Natural killer cell (primary cell): Measurements from ENCODE around the gene GABRB3. TPM values are rescaled to one million over a fixed set of nuclear protein-coding genes. Genes with fewer than 3 reads are reported as not detected.

ENCODE experiments used
- ATAC-seq, 3 donors: fragments of 150-1000 bp in 2 of 3; fragments of 200-7000 bp in 1 of 3; cut with Tn5 transposase; 1 replicate in 1 of 3; 2 replicates in 2 of 3; pipeline ENCODE4 v1.10.0; 2021; ENCODE audit warnings: mild to moderate bottlenecking in 2 of 3, moderate library complexity in 2 of 3
- DNase-seq, 2 donors: peaks; one replicate each; pipeline versions ENCODE4 v3.0.0 to v3.0.0-alpha.2; 2013 to 2021; ENCODE audit warnings: mixed read lengths in 1 of 2
- H3K27ac ChIP-seq: one replicate; pipeline ENCODE4 v1.5.1; 2013; ENCODE audit warnings: mild to moderate bottlenecking, low read length
- H3K27me3 ChIP-seq: one replicate; pipeline ENCODE4 v1.6.1; 2013; ENCODE audit warnings: low read length; ENCODE audit not compliant: control insufficient read depth, insufficient read depth
- H3K36me3 ChIP-seq: one replicate; pipeline ENCODE4 v1.6.1; 2013; ENCODE audit warnings: low read length; ENCODE audit not compliant: control insufficient read depth, insufficient read depth
- H3K4me1 ChIP-seq: one replicate; pipeline ENCODE4 v1.6.1; 2013; ENCODE audit warnings: low read length; ENCODE audit not compliant: control insufficient read depth, insufficient read depth
- H3K4me3 ChIP-seq: one replicate; pipeline ENCODE4 v1.5.1; 2013; ENCODE audit warnings: low read length
- H3K9me3 ChIP-seq: one replicate; pipeline ENCODE4 v1.6.1; 2013; ENCODE audit warnings: low read length; ENCODE audit not compliant: control insufficient read depth, insufficient read depth
- H3K27ac Mint-ChIP-seq, 2 donors: one replicate each; pipeline ENCODE4 v1.8.0; 2022; ENCODE audit warnings: mild to moderate bottlenecking in 2 of 2, mixed read lengths in 2 of 2, moderate library complexity in 1 of 2
- H3K27me3 Mint-ChIP-seq, 2 donors: one replicate each; pipeline ENCODE4 v1.8.0; 2022; ENCODE audit warnings: low read depth in 2 of 2, mixed read lengths in 2 of 2
- H3K36me3 Mint-ChIP-seq: one replicate; pipeline ENCODE4 v1.8.0; 2022; ENCODE audit warnings: mixed read lengths
- H3K4me1 Mint-ChIP-seq, 2 donors: one replicate each; pipeline ENCODE4 v1.8.0; 2022; ENCODE audit warnings: mixed read lengths in 2 of 2
- H3K4me3 Mint-ChIP-seq: one replicate; pipeline ENCODE4 v1.8.0; 2022; ENCODE audit warnings: mild to moderate bottlenecking, moderate library complexity, mixed read lengths
- H3K9me3 Mint-ChIP-seq, 2 donors: one replicate each; pipeline ENCODE4 v1.8.0; 2022; ENCODE audit warnings: mixed read lengths in 2 of 2
- CTCF ChIP-seq: fragments of 200-600 bp; IDR thresholded peaks from one replicate; pipeline ENCODE4 v1.8.0; 2022; ENCODE audit warnings: antibody characterized with exemption
- WGBS: methylation state at CpG from one replicate; pipeline ENCODE4 v1.1.7; 2013; ENCODE audit warnings: missing lambda C conversion rate; ENCODE audit not compliant: insufficient coverage; 5-methylcytosine and 5-hydroxymethylcytosine counted together
- intact Hi-C: fragments of 100-400 bp; cut with micrococcal nuclease; formaldehyde crosslinking; loops from one replicate; pipeline ENCODE4 v1.14.2; 2022
- total RNA-seq, 4 donors: library from RNA; stranded (reverse); fragments of 120-200 nt in 1 of 4; gene quantifications; one replicate each; pipeline versions ENCODE4 v1.2.3 to v1.2.4, GENCODE V29; 2013 to 2022

The GABRB3 gene
- total RNA-seq, 3 donors from 2014 or later (not counting 1 experiment from before 2014, with no cell fraction given): not detected

GRCh38 chr15:26702381-26702780 is 70.5 kb downstream of the GABRB3 start:
- no peaks in the 10 kb centered on the region for H3K4me1 Mint-ChIP-seq
- no peak for TF ChIP-seq CTCF
- WGBS: 91% methylated on average over 1 of the region's 1 CpG

GRCh38 chr15:26698555-26698954 is 74.3 kb downstream of the GABRB3 start:
- Mint-ChIP-seq H3K27me3 (no peaks in the 10 kb centered on the region), H3K4me1 (no peaks in the 10 kb centered on the region), H3K27ac (no peak overlapping the region), H3K9me3 (peaks cover 15 to 18% of the 10 kb centered on the region in 2 donors), H3K4me3 (no peak overlapping the region), H3K36me3 (peaks cover 6% of the 10 kb centered on the region)
- WGBS: 40% methylated on average over 4 of the region's 5 CpGs
- Histone ChIP-seq H3K27me3 (no peaks in the 10 kb centered on the region), H3K27ac (no peak overlapping the region), H3K4me3 (no peak overlapping the region), H3K4me1 (no peaks in the 10 kb centered on the region), H3K9me3 (no peaks in the 10 kb centered on the region), H3K36me3 (no peaks in the 10 kb centered on the region)
- intact Hi-C loops: no loop called here
- ATAC-seq (no peak), DNase-seq (no peak)
- TF ChIP-seq CTCF: no peak

More at GRCh38 chr15:26702381-26702780, 70.5 kb downstream of the GABRB3 start:
- no peak overlapping the region for H3K4me3 Mint-ChIP-seq
- no peaks in the 10 kb centered on the region for H3K36me3 Mint-ChIP-seq
- Histone ChIP-seq H3K27me3 (no peaks in the 10 kb centered on the region), H3K36me3 (no peaks in the 10 kb centered on the region), H3K4me1 (no peaks in the 10 kb centered on the region), H3K9me3 (peaks cover 6% of the 10 kb centered on the region), H3K27ac (no peak overlapping the region), H3K4me3 (no peak overlapping the region)
- H3K9me3 Mint-ChIP-seq: peaks cover 17 to 21% of the 10 kb centered on the region in 2 donors
- H3K27me3 Mint-ChIP-seq: no peaks in the 10 kb centered on the region
- H3K27ac Mint-ChIP-seq: no peak overlapping the region
- intact Hi-C loops: no loop called here
- DNase-seq (no peak), ATAC-seq (no peak)

GRCh38 chr15:26697913-26698312 is 75.0 kb downstream of the GABRB3 start:
- TF ChIP-seq CTCF: no peak
- Mint-ChIP-seq H3K36me3 (peaks cover 10% of the 10 kb centered on the region), H3K27ac (no peak overlapping the region), H3K4me3 (no peak overlapping the region), H3K9me3 (peaks cover 12 to 25% of the 10 kb centered on the region in 2 donors), H3K27me3 (no peaks in the 10 kb centered on the region), H3K4me1 (no peaks in the 10 kb centered on the region)
- 65% methylated on average over 4 of the region's 6 CpGs for WGBS
- H3K27me3 ChIP-seq: no peaks in the 10 kb centered on the region
- DNase-seq: no peak
- H3K4me3 ChIP-seq: no peak overlapping the region
- H3K27ac ChIP-seq: no peak overlapping the region
- H3K9me3 ChIP-seq: no peaks in the 10 kb centered on the region
- no peaks in the 10 kb centered on the region for H3K36me3 ChIP-seq
- ATAC-seq: no peak
- intact Hi-C loops: no loop called here
- no peaks in the 10 kb centered on the region for H3K4me1 ChIP-seq

GRCh38 chr15:26691249-26691648 is 81.6 kb downstream of the GABRB3 start:
- peaks cover 15% of the 10 kb centered on the region for H3K36me3 Mint-ChIP-seq
- H3K4me1 ChIP-seq: no peaks in the 10 kb centered on the region
- DNase-seq (no peak), ATAC-seq (no peak)
- H3K27ac Mint-ChIP-seq: no peak overlapping the region
- H3K27ac ChIP-seq: no peak overlapping the region
- TF ChIP-seq CTCF: no peak
- no peaks in the 10 kb centered on the region for H3K36me3 ChIP-seq
- no peaks in the 10 kb centered on the region for H3K4me1 Mint-ChIP-seq
- peaks cover 8% of the 10 kb centered on the region for H3K9me3 ChIP-seq
- H3K27me3 Mint-ChIP-seq: no peaks in the 10 kb centered on the region
- no peak overlapping the region for H3K4me3 ChIP-seq
- intact Hi-C loops: no loop called here
- H3K27me3 ChIP-seq: no peaks in the 10 kb centered on the region
- H3K9me3 Mint-ChIP-seq: peaks cover 12 to 22% of the 10 kb centered on the region in 2 donors
- 70% methylated on average over 4 of the region's 4 CpGs for WGBS
- no peak overlapping the region for H3K4me3 Mint-ChIP-seq
